Gastroesophageal sphincter (tissue), 4 donors: ENCODE measurements around the gene SDCBP2. TPM values are rescaled to one million over a fixed set of nuclear protein-coding genes. Genes with fewer than 3 reads are reported as not detected.

Experiments
- ATAC-seq: fragments of 150-250 bp; one replicate; pipeline ENCODE4 v1.9.1; 2016; ENCODE audit warnings: mild to moderate bottlenecking, moderate library complexity
- H3K27ac ChIP-seq, 4 donors: fragments of 200-600 bp; sonication (generic) in 3 of 4; 1 replicate in 3 of 4; 2 replicates in 1 of 4; pipeline ENCODE4 v1.5.1; 2016 to 2019
- H3K27me3 ChIP-seq: fragments of 200-600 bp; sonication (generic); one replicate; pipeline ENCODE4 v1.5.1; 2019
- H3K36me3 ChIP-seq, 2 donors: fragments of 200-600 bp; sonication (generic); one replicate each; pipeline ENCODE4 v1.5.1; 2019; ENCODE audit warnings: control low read depth in 1 of 2
- H3K4me1 ChIP-seq, 3 donors: fragments of 200-600 bp; sonication (generic); 1 replicate in 2 of 3; 2 replicates in 1 of 3; pipeline ENCODE4 v1.5.1; 2016 to 2019; ENCODE audit warnings: control low read depth in 2 of 3
- H3K4me3 ChIP-seq, 2 donors: fragments of 200-600 bp; sonication (generic); one replicate each; pipeline ENCODE4 v1.5.1; 2019; ENCODE audit warnings: mild to moderate bottlenecking in 1 of 2, moderate library complexity in 1 of 2
- H3K9me3 ChIP-seq, 3 donors: fragments of 200-600 bp; sonication (generic); one replicate each; pipeline ENCODE4 v1.5.1; 2017 to 2019; ENCODE audit warnings: control low read depth in 2 of 3
- EP300 ChIP-seq: sonication (generic); formaldehyde crosslinking; IDR thresholded peaks from one replicate; pipeline ENCODE4 v1.6.1; 2017; ENCODE audit warnings: antibody characterized with exemption, mild to moderate bottlenecking
- POLR2A ChIP-seq, 2 donors: fragments of 450-650 bp; IDR thresholded peaks; one replicate each; pipeline ENCODE4 v1.6.1; 2017; ENCODE audit warnings: antibody characterized with exemption in 2 of 2, mild to moderate bottlenecking in 2 of 2, moderate library complexity in 1 of 2
- POLR2AphosphoS5 ChIP-seq: sonication (generic); formaldehyde crosslinking; IDR thresholded peaks from one replicate; pipeline ENCODE4 v1.6.1; 2017; ENCODE audit warnings: antibody characterized with exemption
- WGBS, 2 donors: methylation state at CpG; one replicate each; pipeline ENCODE4 v1.1.5; 2018; ENCODE audit warnings: low coverage in 1 of 2; 5-methylcytosine and 5-hydroxymethylcytosine counted together
- total RNA-seq, 4 donors: library from RNA; depleted of rRNA; stranded (reverse); fragments of >200 nt; gene quantifications; one replicate each; pipeline ENCODE4 v1.1.0, GENCODE V29; 2016
- TF ChIP-seq, protein P1 (sequence below), 4 experiments: fragments of 200-600 bp in 2 of 4; fragments of 450-650 bp in 2 of 4; sonication (generic) in 1 of 4; IDR thresholded peaks; one replicate each; pipeline ENCODE4 v1.5.1; 2017 to 2019; ENCODE audit warnings: antibody characterized with exemption in 4 of 4, mild to moderate bottlenecking in 2 of 4, moderate library complexity in 2 of 4

SDCBP2 gene
- total RNA-seq, 4 donors from 2014 or later = 1.6 to 17.5 (median 3.5) TPM

- 68 to 70% methylated on average over 2 of the region's 2 CpGs for WGBS, 2 donors
- Histone ChIP-seq H3K27me3 (no peaks in the 10 kb centered on the region), H3K9me3 (no peaks in the 10 kb centered on the region), H3K4me1 (peaks cover 0 to 8% (median 0%) of the 10 kb centered on the region in 3 donors), H3K4me3 (no peak overlapping the region), H3K36me3 (peaks cover 0 to 52% of the 10 kb centered on the region in 2 donors), H3K27ac (no peak overlapping the region)
- TF ChIP-seq, protein P1, sequence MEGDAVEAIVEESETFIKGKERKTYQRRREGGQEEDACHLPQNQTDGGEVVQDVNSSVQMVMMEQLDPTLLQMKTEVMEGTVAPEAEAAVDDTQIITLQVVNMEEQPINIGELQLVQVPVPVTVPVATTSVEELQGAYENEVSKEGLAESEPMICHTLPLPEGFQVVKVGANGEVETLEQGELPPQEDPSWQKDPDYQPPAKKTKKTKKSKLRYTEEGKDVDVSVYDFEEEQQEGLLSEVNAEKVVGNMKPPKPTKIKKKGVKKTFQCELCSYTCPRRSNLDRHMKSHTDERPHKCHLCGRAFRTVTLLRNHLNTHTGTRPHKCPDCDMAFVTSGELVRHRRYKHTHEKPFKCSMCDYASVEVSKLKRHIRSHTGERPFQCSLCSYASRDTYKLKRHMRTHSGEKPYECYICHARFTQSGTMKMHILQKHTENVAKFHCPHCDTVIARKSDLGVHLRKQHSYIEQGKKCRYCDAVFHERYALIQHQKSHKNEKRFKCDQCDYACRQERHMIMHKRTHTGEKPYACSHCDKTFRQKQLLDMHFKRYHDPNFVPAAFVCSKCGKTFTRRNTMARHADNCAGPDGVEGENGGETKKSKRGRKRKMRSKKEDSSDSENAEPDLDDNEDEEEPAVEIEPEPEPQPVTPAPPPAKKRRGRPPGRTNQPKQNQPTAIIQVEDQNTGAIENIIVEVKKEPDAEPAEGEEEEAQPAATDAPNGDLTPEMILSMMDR (IDR thresholded peaks at IDR 0.05) = no peak
- TF ChIP-seq POLR2AphosphoS5 (no peak), POLR2A (IDR thresholded peaks at IDR 0.05) (no peak)
- no peak for ATAC-seq
Observed at GRCh38 chr20:1364106-1364505, 35.2 kb upstream of the SDCBP2 start.

DNA sequence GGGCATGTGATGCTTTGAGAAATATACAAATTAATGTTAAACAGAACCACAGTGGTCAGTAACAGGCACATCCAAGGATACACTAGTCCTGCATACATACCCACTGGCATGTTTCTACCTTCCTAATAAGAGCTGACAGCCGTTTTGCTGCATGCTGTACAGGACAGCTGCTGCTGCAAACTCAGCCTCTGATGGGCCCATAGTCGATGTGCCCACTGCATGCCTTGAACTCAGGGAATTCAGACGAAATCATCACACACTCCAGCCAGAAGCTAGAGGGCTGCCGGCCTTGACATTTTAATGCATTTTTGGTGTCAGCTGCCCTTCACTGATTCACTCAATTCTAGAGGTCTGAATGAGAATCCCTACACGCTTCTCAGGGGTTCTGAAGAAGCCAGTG is 34.6 kb upstream of the SDCBP2 start:
- no peak overlapping the region for H3K27ac ChIP-seq
- H3K36me3 ChIP-seq = peaks cover 0 to 48% of the 10 kb centered on the region in 2 donors
- WGBS, 2 donors = 81 to 83% methylated on average over 4 to 5 of the region's 5 CpGs
- H3K4me1 ChIP-seq = peaks cover 0 to 4% (median 0%) of the 10 kb centered on the region in 3 donors
- ATAC-seq = no peak
- TF ChIP-seq EP300 (no peak), POLR2A (IDR thresholded peaks at IDR 0.05) (no peak), POLR2AphosphoS5 (no peak)
- TF ChIP-seq, protein P1 (IDR thresholded peaks at IDR 0.05) = no peak
- no peaks in the 10 kb centered on the region for H3K9me3 ChIP-seq
- H3K4me3 ChIP-seq = no peak overlapping the region
- no peaks in the 10 kb centered on the region for H3K27me3 ChIP-seq

GRCh38 chr20:1362484-1362883 is 33.5 kb upstream of the SDCBP2 start:
- Histone ChIP-seq H3K27ac (no peak overlapping the region), H3K9me3 (no peaks in the 10 kb centered on the region), H3K27me3 (no peaks in the 10 kb centered on the region), H3K4me3 (no peak overlapping the region), H3K4me1 (no peaks in the 10 kb centered on the region), H3K36me3 (peaks cover 0 to 47% of the 10 kb centered on the region in 2 donors)
- no peak for ATAC-seq
- TF ChIP-seq EP300 = no peak
- no peak for TF ChIP-seq POLR2A (IDR thresholded peaks at IDR 0.05)
- TF ChIP-seq, protein P1 (IDR thresholded peaks at IDR 0.05) = no peak
- no peak for TF ChIP-seq POLR2AphosphoS5
- 80% methylated on average over 1 of the region's 2 CpGs; no CpG with 5 or more reads in 1 of the 2 donors for WGBS, 2 donors

GRCh38 chr20:1360094-1360846 is 31.3 kb upstream of the SDCBP2 start:
- H3K36me3 ChIP-seq = peaks cover 0 to 55% of the 10 kb centered on the region in 2 donors
- H3K27me3 ChIP-seq = no peaks in the 10 kb centered on the region
- H3K4me1 ChIP-seq = no peaks in the 10 kb centered on the region
- no peaks in the 10 kb centered on the region for H3K9me3 ChIP-seq
- H3K4me3 ChIP-seq = no peak overlapping the region
- ATAC-seq = no peak
- TF ChIP-seq POLR2AphosphoS5 (no peak), POLR2A (IDR thresholded peaks at IDR 0.05) (no peak), EP300 (no peak)
- TF ChIP-seq, protein P1 (IDR thresholded peaks at IDR 0.05) = no peak
- WGBS, 2 donors = 87 to 94% methylated on average over 4 to 6 of the region's 7 CpGs
- no peak overlapping the region for H3K27ac ChIP-seq
